ENCODE data around the gene NOS1AP. TPM values are rescaled to one million over a fixed set of nuclear protein-coding genes. Genes with fewer than 3 reads are reported as not detected.

NOS1AP gene
- total RNA-seq, 1 donor from 2014 or later, result 4.9 TPM

- Histone ChIP-seq H3K27ac (no peak overlapping the region), H3K9me3 (no peaks in the 10 kb centered on the region), H3K27me3 (no peaks in the 10 kb centered on the region), H3K4me1 (peaks cover 8% of the 10 kb centered on the region), H3K4me3 (no peak overlapping the region), H3K36me3 (no peaks in the 10 kb centered on the region)
- intact Hi-C loops (cut with DNase I), result no loop called here
- TF ChIP-seq CTCF (IDR thresholded peaks at IDR 0.05), result no peak
- ATAC-seq (no peak), DNase-seq (no peak)
These were observed 116.0 kb downstream of the NOS1AP start for GRCh38 chr1:162185314-162186025.

- Histone ChIP-seq H3K9me3 (no peaks in the 10 kb centered on the region), H3K27ac (no peak overlapping the region), H3K4me1 (peaks cover 8% of the 10 kb centered on the region), H3K4me3 (no peak overlapping the region), H3K27me3 (no peaks in the 10 kb centered on the region), H3K36me3 (no peaks in the 10 kb centered on the region)
- no peak for TF ChIP-seq CTCF (IDR thresholded peaks at IDR 0.05)
- no peak for ATAC-seq
- intact Hi-C loops (cut with DNase I), result no loop called here
- DNase-seq, result no peak
These were observed 116.5 kb downstream of the NOS1AP start for GRCh38 chr1:162186026-162186374.

- DNase-seq (no peak), ATAC-seq (no peak)
- H3K27ac ChIP-seq, result no peak overlapping the region
- no peak overlapping the region for H3K4me3 ChIP-seq
- no peak for TF ChIP-seq CTCF (IDR thresholded peaks at IDR 0.05)
- intact Hi-C loops (cut with DNase I), result no loop called here
- H3K9me3 ChIP-seq, result no peaks in the 10 kb centered on the region
- peaks cover 8% of the 10 kb centered on the region for H3K4me1 ChIP-seq
- no peaks in the 10 kb centered on the region for H3K36me3 ChIP-seq
- no peaks in the 10 kb centered on the region for H3K27me3 ChIP-seq
These were observed 116.9 kb downstream of the NOS1AP start for GRCh38 chr1:162186406-162186805.

- intact Hi-C loops (cut with DNase I), result no loop called here
These were observed 118.3 kb downstream of the NOS1AP start for GRCh38 chr1:162187687-162188276.

GRCh38 chr1:162189345-162189744 lies 119.9 kb downstream of the NOS1AP start:
- no peaks in the 10 kb centered on the region for H3K36me3 ChIP-seq
- no peak overlapping the region for H3K4me3 ChIP-seq
- DNase-seq, result no peak
- no peak for TF ChIP-seq CTCF (IDR thresholded peaks at IDR 0.05)
- no peak for ATAC-seq
- intact Hi-C loops (cut with DNase I), result no loop called here
- peaks cover 14% of the 10 kb centered on the region for H3K4me1 ChIP-seq
- H3K27ac ChIP-seq, result no peak overlapping the region
- no peaks in the 10 kb centered on the region for H3K9me3 ChIP-seq
- H3K27me3 ChIP-seq, result no peaks in the 10 kb centered on the region

More at GRCh38 chr1:162187687-162188276, 118.3 kb downstream of the NOS1AP start:
- H3K36me3 ChIP-seq, result no peaks in the 10 kb centered on the region
- DNase-seq, result no peak
- H3K27me3 ChIP-seq, result no peaks in the 10 kb centered on the region
- peaks cover 14% of the 10 kb centered on the region for H3K4me1 ChIP-seq
- no peaks in the 10 kb centered on the region for H3K9me3 ChIP-seq
- no peak overlapping the region for H3K27ac ChIP-seq
- no peak for ATAC-seq
- no peak overlapping the region for H3K4me3 ChIP-seq
- TF ChIP-seq CTCF (IDR thresholded peaks at IDR 0.05), result no peak

Data from upper lobe of right lung (tissue), 1 donor.